HEK293T (cell line): ENCODE data around the gene CARD14.

Experiments used
- BHLHE40 ChIP-seq: fragments of 450-650 bp; IDR thresholded peaks from 2 replicates; pipeline ENCODE4 v1.6.1; 2016; ENCODE audit warnings: mild to moderate bottlenecking, moderate library complexity, borderline replicate concordance
- ELF4 ChIP-seq: fragments of 450-650 bp; IDR thresholded peaks from 2 replicates; pipeline ENCODE4 v1.6.1; 2017; ENCODE audit warnings: antibody characterized with exemption
- FOXA1 ChIP-seq: fragments of 450-650 bp; IDR thresholded peaks from 2 replicates; pipeline ENCODE4 v1.6.1; 2016; ENCODE audit warnings: mild to moderate bottlenecking
- FOXM1 ChIP-seq: fragments of 450-650 bp; IDR thresholded peaks from 2 replicates; pipeline ENCODE4 v1.6.1; 2017; ENCODE audit warnings: mild to moderate bottlenecking, borderline replicate concordance
- LEF1 ChIP-seq: fragments of 450-650 bp; IDR thresholded peaks from 2 replicates; pipeline ENCODE4 v1.6.1; 2017; ENCODE audit warnings: mild to moderate bottlenecking, borderline replicate concordance
- NFRKB ChIP-seq: fragments of 450-650 bp; IDR thresholded peaks from 2 replicates; pipeline ENCODE4 v1.6.1; 2016; ENCODE audit warnings: mild to moderate bottlenecking, moderate library complexity
- SP1 ChIP-seq: fragments of 450-650 bp; IDR thresholded peaks from 2 replicates; pipeline ENCODE4 v1.6.1; 2017
- SUZ12 ChIP-seq: fragments of 450-650 bp; IDR thresholded peaks from 2 replicates; pipeline ENCODE4 v1.6.1; 2016; ENCODE audit warnings: mild to moderate bottlenecking
- TARDBP ChIP-seq: fragments of 450-650 bp; IDR thresholded peaks from 2 replicates; pipeline ENCODE4 v1.6.1; 2016

GRCh38 chr17:80227156-80227555 is 57.3 kb downstream of the CARD14 start:
- no peak for TF ChIP-seq FOXM1
- no peak for TF ChIP-seq BHLHE40
- TF ChIP-seq TARDBP = no peak
- TF ChIP-seq SUZ12 = no peak
- no peak for TF ChIP-seq ELF4
- TF ChIP-seq SP1 = no peak
- no peak for TF ChIP-seq NFRKB
- no peak for TF ChIP-seq FOXA1
- no peak for TF ChIP-seq LEF1
